ENCODE measurements around the gene C1QL4.
"Not testable (repeated sequence)": the region's sequence is repeated elsewhere in the genome, so short reads cannot be mapped to it uniquely, and the experiment has no call there.

The C1QL4 gene

GRCh38 chr12:49336645-49337584 lies at the start of gene C1QL4:
TSS of gene C1QL4 (minus strand) at chr12:49337188. CDS start at chr12:49336477, 711 bp downstream.
- peak; percentile 82 to 83 for DNase-seq (ENCODE audit: low read depth in 2 of 2)

GRCh38 chr12:49380184-49380583 lies 43.2 kb upstream of the C1QL4 start:
- not testable (repeated sequence) for DNase-seq (ENCODE audit: low read depth in 2 of 2)

- DNase-seq (ENCODE audit: low read depth in 2 of 2), result no peak
These were observed 40.4 kb upstream of the C1QL4 start for GRCh38 chr12:49377386-49377785.

GRCh38 chr12:49375406-49375805 lies 38.4 kb upstream of the C1QL4 start:
- no peak for DNase-seq (ENCODE audit: low read depth in 2 of 2)

- DNase-seq (ENCODE audit: low read depth in 2 of 2), result no peak
These were observed 33.6 kb upstream of the C1QL4 start for GRCh38 chr12:49370539-49370938.

GRCh38 chr12:49369411-49370145 lies 32.6 kb upstream of the C1QL4 start:
- no peak for DNase-seq (ENCODE audit: low read depth in 2 of 2)

- no peak for DNase-seq (ENCODE audit: low read depth in 2 of 2)
These were observed 31.2 kb upstream of the C1QL4 start for GRCh38 chr12:49368240-49368600.

- no peak for DNase-seq (ENCODE audit: low read depth in 2 of 2)
These were observed 30.6 kb upstream of the C1QL4 start, which contains the start of gene SPATS2 for GRCh38 chr12:49367381-49368239. TSS of gene SPATS2 (plus strand) at chr12:49367462. CDS start at chr12:49461013, 93,551 bp downstream.

GRCh38 chr12:49366652-49367380 lies 29.8 kb upstream of the C1QL4 start:
- DNase-seq (ENCODE audit: low read depth in 2 of 2), result peak; percentile 64 to 67

GRCh38 chr12:49366096-49366651 lies 29.2 kb upstream of the C1QL4 start:
- DNase-seq (ENCODE audit: low read depth in 2 of 2), result no peak

GRCh38 chr12:49365542-49365941 lies 28.6 kb upstream of the C1QL4 start:
- DNase-seq (ENCODE audit: low read depth in 2 of 2), result no peak

GRCh38 chr12:49364989-49365388 lies 28.0 kb upstream of the C1QL4 start:
- DNase-seq (ENCODE audit: low read depth in 2 of 2), result no peak

GRCh38 chr12:49362077-49362476 lies 25.1 kb upstream of the C1QL4 start:
- no peak for DNase-seq (ENCODE audit: low read depth in 2 of 2)

- DNase-seq (ENCODE audit: low read depth in 2 of 2), result no peak
These were observed 22.7 kb upstream of the C1QL4 start for GRCh38 chr12:49359671-49360070.

- DNase-seq (ENCODE audit: low read depth in 2 of 2), result no peak
These were observed 21.6 kb upstream of the C1QL4 start for GRCh38 chr12:49358483-49359141.

- DNase-seq (ENCODE audit: low read depth in 2 of 2), result no peak
These were observed 20.2 kb upstream of the C1QL4 start for GRCh38 chr12:49357103-49357678.

GRCh38 chr12:49355913-49356312 lies 18.9 kb upstream of the C1QL4 start:
- DNase-seq (ENCODE audit: low read depth in 2 of 2), result no peak

- no peak for DNase-seq (ENCODE audit: low read depth in 2 of 2)
These were observed 15.4 kb upstream of the C1QL4 start for GRCh38 chr12:49352351-49352750.

- no peak for DNase-seq (ENCODE audit: low read depth in 2 of 2)
These were observed 12.3 kb upstream of the C1QL4 start for GRCh38 chr12:49349266-49349665.

GRCh38 chr12:49348781-49349180 lies 11.8 kb upstream of the C1QL4 start:
- DNase-seq (ENCODE audit: low read depth in 2 of 2), result no peak

All from stimulated activated CD8-positive, alpha-beta memory T cell treated with anti-CD3 and anti-CD28 coated beads, Interleukin-7, amount 100 ng/mL, for 1 hour (primary cell).